Epithelial cell of proximal tubule (primary cell): ENCODE data around the gene NOL12. TPM values are rescaled to one million over a fixed set of nuclear protein-coding genes. Genes with fewer than 3 reads are reported as not detected.
"Not testable (repeated sequence)": the region's sequence is repeated elsewhere in the genome, so short reads cannot be mapped to it uniquely, and the experiment has no call there.

Experiments used
- DNase-seq: peaks from one replicate; pipeline ENCODE4 v3.0.0-alpha.2; 2011; ENCODE audit warnings: low read depth
- H3K4me3 ChIP-seq: 2 replicates; pipeline ENCODE4 v1.5.1; 2011; ENCODE audit warnings: low read depth, mild to moderate bottlenecking, low read length
- total RNA-seq: library from RNA; depleted of rRNA; stranded (reverse); fragments of >200 nt; gene quantifications from 2 replicates; pipeline ENCODE4 v1.2.3, GENCODE V29; 2015
- TF ChIP-seq, protein P1 (sequence below): conservative IDR thresholded peaks from 2 replicates; pipeline ENCODE4 v1.5.1; 2012; ENCODE audit warnings: low read depth, mild to moderate bottlenecking, low read length

The NOL12 gene
- total RNA-seq, 1 donor from 2014 or later, result 18.2 TPM

DNA sequence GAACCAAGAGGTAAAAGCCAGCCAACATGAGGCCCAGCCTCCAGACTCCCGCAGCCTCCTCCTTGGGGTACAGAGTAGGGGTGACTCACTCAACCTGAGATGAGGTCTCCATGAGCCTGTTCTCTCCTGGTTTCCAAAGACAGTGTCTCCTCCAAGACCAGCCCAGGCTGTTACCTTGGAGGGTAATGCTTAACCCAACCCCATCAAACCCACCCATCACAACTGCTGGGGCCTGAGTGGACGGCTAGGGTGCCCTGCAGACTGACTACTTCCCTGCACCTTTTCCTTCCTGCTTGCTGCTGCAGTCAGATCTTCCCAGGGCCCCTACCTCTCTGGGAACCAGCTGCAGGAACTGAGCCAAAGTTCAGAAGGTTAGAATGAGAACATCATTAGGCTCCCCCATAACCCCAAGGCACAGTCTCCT lies 5.1 kb upstream of the NOL12 start:
- TF ChIP-seq, protein P1, sequence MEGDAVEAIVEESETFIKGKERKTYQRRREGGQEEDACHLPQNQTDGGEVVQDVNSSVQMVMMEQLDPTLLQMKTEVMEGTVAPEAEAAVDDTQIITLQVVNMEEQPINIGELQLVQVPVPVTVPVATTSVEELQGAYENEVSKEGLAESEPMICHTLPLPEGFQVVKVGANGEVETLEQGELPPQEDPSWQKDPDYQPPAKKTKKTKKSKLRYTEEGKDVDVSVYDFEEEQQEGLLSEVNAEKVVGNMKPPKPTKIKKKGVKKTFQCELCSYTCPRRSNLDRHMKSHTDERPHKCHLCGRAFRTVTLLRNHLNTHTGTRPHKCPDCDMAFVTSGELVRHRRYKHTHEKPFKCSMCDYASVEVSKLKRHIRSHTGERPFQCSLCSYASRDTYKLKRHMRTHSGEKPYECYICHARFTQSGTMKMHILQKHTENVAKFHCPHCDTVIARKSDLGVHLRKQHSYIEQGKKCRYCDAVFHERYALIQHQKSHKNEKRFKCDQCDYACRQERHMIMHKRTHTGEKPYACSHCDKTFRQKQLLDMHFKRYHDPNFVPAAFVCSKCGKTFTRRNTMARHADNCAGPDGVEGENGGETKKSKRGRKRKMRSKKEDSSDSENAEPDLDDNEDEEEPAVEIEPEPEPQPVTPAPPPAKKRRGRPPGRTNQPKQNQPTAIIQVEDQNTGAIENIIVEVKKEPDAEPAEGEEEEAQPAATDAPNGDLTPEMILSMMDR, result no peak
- H3K4me3 ChIP-seq, result no peak overlapping the region
- no peak for DNase-seq

DNA sequence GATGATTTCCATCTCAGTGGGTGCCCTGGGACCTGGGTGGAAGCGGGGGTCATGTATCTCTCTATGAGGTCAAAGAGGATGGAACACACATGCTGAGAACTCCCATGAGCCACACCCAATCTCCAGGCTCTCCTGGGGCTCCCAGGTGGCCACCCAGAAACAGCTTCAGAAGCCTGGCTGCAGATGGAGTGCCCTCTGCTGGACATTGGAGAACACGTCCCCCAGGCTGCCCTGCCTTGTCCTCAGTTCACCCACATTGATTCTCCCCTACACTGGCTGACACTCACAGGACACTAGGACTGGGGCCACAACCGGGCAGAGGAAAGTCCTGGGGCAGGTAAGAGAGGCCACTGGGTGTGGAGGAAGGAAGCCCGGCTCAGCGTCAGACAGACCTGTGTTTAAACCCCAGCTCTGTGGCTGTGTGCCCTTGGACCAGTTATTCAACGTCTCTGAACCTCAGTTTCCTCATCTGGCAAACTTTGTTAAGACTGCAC lies 4.5 kb upstream of the NOL12 start:
- no peak for DNase-seq
- H3K4me3 ChIP-seq, result no peak overlapping the region
- TF ChIP-seq, protein P1, result peak; percentile 95

DNA sequence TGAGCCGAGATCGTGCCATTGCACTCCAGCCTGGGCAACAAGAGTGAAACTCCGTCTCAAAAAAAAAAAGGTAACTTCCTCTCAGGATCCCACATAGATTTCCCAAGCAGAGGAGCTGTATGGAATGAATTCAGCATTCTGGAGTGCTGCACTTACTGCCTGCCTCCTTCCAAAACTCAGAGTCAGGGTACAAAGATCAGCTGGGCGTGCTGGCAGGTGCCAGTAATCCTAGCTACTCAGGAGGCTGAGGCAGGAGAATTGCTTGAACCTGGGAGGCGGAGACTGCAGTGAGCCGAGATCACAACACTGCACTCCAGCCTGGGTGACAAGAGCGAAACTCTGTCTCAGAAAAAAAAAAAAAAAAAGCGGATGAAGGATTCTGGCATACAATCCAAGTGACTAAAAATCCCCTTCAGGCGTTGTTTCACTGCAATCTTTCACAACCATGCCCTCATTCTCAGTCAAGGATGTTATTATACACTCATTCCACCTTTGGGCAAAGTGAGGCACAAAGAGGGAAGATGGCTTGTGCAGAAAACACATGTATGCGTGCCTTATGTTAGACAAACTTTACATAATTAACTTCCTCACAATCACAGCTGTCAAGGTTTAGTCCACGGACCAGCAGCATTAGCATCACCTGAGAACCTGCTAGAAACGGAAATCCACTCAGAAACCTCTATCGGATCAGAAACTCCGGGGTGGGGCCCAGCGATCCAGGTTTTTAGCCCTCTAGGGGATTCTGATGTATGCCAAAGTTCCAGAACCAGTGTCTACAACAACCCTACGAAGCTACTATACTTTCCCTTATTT lies 1.1 kb upstream of the NOL12 start:
- no peak overlapping the region for H3K4me3 ChIP-seq
- TF ChIP-seq, protein P1, result no peak
- no peak for DNase-seq

DNA sequence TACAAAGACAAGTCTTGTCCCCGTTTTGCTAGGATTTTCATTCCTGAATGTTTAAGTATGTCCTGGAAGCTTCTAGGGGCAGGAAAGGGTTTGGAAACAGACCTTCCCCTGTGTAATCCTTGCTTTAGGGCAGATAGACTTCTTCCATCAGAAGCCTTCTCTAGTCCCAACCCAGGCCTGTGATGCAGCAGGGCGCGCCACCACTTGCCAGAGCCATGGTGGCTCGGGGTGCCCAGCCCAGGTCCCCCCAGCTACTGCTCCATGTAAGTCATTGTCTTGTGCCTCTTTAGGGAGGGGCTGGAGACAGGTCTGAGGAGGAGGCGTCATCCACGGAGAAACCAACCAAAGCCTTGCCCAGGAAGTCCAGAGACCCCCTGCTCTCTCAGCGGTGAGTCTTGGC lies 4.3 kb downstream of the NOL12 start:
- H3K4me3 ChIP-seq, result no peak overlapping the region
- no peak for DNase-seq
- TF ChIP-seq, protein P1, result no peak

DNA sequence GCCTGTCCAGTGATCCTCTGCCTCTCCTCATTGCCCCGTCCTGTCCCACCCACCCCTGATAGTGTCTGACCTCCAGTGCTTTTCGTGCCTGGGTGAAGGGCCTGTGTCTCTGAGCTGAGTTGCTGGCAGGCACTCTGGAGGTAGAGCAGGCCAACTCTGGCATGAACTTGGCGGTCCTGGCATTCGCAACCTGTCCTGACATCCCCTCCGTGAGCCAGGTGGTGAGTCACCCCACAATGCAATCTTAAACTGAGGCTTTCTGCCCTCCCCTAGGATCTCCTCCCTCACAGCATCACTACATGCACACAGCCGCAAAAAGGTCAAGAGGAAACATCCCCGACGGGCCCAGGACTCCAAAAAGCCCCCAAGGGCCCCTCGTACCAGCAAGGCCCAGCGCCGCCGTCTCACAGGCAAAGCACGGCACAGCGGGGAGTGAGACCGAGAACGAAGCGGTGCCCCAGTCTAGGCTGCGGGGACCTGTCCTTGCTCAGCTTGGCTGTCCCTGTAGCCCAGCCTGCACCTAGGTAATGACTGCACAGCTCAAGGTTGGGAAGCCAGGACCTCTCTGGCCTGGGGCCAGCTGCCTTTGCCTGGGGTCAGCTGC lies 4.9 kb downstream of the NOL12 start:
- no peak overlapping the region for H3K4me3 ChIP-seq
- no peak for DNase-seq
- TF ChIP-seq, protein P1, result no peak

DNA sequence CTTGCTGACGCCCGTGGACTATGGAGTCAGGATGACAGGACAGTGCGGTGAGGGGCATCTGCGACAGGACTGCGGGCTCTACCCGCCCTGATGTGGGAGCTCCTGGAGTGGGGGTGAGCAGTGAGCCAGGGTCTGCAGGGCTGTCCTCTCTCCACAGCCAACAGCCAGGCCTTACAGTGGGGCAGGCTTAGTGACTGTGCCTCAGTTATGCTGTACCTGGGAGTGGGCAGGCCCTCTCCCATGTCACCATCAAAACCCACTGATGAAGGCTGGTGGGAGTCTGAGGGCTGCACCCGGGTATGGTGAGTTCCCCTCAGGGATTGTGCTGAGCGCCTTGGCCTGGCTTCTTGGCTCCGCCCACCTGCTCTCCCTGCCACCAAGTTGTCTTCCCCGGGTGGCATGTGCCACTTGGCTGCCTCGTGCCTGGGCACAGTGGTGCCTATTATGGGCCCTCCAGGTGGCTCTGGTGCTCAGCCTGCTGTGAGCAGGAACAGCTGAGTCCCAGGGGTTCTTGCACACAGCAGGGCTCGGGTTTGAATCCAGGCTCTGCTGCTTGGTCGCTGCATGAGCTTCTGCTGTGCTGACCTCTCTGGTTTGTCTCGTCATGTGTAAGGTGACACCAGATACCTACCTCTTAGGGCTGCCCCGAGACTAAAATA lies 6.6 kb downstream of the NOL12 start:
- TF ChIP-seq, protein P1, result no peak
- DNase-seq, result no peak
- H3K4me3 ChIP-seq, result no peak overlapping the region

DNA sequence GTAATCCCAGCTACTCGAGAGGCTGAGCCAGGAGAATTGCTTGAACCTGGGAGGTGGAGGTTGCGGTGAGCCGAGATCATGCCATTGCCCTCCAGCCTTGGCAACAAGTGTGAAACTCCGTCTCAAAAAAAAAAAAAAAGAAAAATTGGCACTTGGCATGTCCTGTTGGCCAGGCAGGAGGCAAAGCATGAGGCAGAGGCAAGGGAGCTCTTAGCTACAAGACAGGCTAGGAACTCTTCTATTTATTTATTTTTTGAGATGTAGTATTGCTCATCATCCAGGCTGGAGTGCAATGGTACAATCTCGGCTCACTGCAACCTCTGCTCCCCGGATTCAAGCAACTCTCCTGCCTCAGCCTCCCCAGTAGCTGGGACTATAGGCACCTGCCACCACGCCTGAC lies 8.0 kb downstream of the NOL12 start:
- not testable (repeated sequence) for DNase-seq, H3K4me3 ChIP-seq

DNA sequence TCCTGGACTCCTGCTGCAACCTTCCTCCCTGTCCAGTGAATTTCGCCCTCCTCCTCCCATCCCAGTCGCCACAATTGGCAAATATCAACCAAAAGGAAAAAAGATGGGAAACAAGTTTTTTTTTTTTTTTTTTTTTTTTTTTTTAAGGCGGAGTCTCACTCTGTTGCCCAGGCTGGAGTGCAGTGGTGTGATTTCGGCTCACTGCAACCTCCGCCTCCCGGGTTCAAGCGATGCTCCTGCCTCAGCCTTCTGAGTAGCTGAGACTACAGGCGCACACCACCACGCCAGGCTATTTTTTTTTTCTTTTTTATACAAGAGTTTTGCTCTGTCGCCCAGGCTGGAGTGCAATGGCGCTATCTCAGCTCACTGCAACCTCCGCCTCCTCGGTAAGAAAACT lies 10.1 kb downstream of the NOL12 start:
- not testable (repeated sequence) for DNase-seq
- peak overlapping the region; percentile 40 for H3K4me3 ChIP-seq
